Effector memory CD8-positive, alpha-beta T cell (primary cell): ENCODE data around the gene FARP1.

Experiments used
- ATAC-seq: fragments of 150-1000 bp; cut with Tn5 transposase; replicated peaks from 2 replicates; pipeline ENCODE4 v1.10.0; 2021; ENCODE audit warnings: mild to moderate bottlenecking, moderate library complexity
- DNase-seq, 3 experiments: peaks; one replicate each; pipeline ENCODE4 v3.0.0; 2021
- H3K27ac Mint-ChIP-seq, 2 donors: one replicate each; pipeline ENCODE4 v1.8.0; 2022; ENCODE audit warnings: mild to moderate bottlenecking in 2 of 2, mixed read lengths in 2 of 2, moderate library complexity in 2 of 2
- H3K27me3 Mint-ChIP-seq, 2 donors: one replicate each; pipeline ENCODE4 v1.8.0; 2022; ENCODE audit warnings: mixed read lengths in 2 of 2
- H3K36me3 Mint-ChIP-seq: one replicate; pipeline ENCODE4 v1.8.0; 2022; ENCODE audit warnings: mild to moderate bottlenecking, moderate library complexity, mixed read lengths; ENCODE audit not compliant: insufficient read depth
- H3K4me1 Mint-ChIP-seq, 2 donors: one replicate each; pipeline ENCODE4 v1.8.0; 2022; ENCODE audit warnings: low read depth in 2 of 2, mixed read lengths in 2 of 2
- H3K4me3 Mint-ChIP-seq, 2 donors: one replicate each; pipeline ENCODE4 v1.8.0; 2022; ENCODE audit warnings: mild to moderate bottlenecking in 2 of 2, mixed read lengths in 2 of 2, moderate library complexity in 2 of 2
- H3K9me3 Mint-ChIP-seq, 2 donors: one replicate each; pipeline ENCODE4 v1.8.0; 2022; ENCODE audit warnings: mixed read lengths in 2 of 2

Gene FARP1

GRCh38 chr13:98466634-98467236, 323.8 kb downstream of the FARP1 start:
- ATAC-seq: no peak
- peaks cover 50% of the 10 kb centered on the region for H3K36me3 Mint-ChIP-seq
- DNase-seq: no peak

DNA sequence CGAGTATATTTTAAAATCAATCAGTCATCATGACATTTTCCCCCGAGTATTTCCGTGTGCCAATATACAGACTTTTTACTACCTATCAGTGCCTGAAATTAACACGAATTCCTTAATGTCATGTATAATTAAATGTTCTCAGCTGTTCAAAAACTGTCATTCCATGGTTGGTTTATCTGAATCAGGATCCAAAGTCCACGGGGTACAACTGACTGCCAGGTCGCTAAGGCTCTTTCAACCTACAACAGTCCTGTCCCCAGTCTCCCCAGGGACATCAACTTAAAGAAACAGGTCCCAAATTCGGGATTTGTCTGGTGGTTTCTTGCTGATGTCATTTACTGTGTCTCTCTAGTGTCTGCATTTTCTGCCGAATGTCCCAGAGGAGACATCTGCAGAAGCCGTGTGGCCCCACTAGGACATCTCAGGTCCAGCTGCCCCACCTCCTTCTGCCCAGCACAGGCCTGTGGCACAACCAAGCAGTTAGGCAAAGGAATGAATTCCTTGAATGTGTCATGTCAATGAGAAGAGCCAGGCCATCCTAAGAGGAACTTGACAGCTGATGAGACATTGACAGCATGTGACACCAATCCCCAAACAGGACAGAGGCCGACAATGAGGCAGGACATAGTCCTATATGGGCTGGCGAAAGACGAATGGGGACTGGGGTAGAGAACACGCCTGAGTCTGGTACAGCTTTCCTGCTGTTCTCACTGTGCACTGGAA, 324.5 kb downstream of the FARP1 start:
- peak overlapping the region in 1 of 2 donors; percentile 73 for H3K27ac Mint-ChIP-seq

More at GRCh38 chr13:98466634-98467236, 323.8 kb downstream of the FARP1 start:
- peaks cover 19 to 29% of the 10 kb centered on the region in 2 donors for H3K4me1 Mint-ChIP-seq
- H3K9me3 Mint-ChIP-seq: no peaks in the 10 kb centered on the region
- H3K27me3 Mint-ChIP-seq: no peaks in the 10 kb centered on the region
- peak overlapping the region in 1 of 2 donors; percentile 26 for H3K27ac Mint-ChIP-seq
- no peak overlapping the region for H3K4me3 Mint-ChIP-seq

GRCh38 chr13:98468361-98468760, 325.5 kb downstream of the FARP1 start:
- H3K4me3 Mint-ChIP-seq: no peak overlapping the region
- H3K27me3 Mint-ChIP-seq: no peaks in the 10 kb centered on the region
- H3K36me3 Mint-ChIP-seq: peaks cover 34% of the 10 kb centered on the region
- H3K9me3 Mint-ChIP-seq: no peaks in the 10 kb centered on the region
- peak overlapping the region; percentile 35 to 73 for H3K27ac Mint-ChIP-seq
- DNase-seq (no peak), ATAC-seq (no peak)
- peaks cover 24% of the 10 kb centered on the region in 2 donors for H3K4me1 Mint-ChIP-seq

More for the DNA sequence above, 324.5 kb downstream of the FARP1 start:
- DNase-seq (no peak), ATAC-seq (no peak)
- Mint-ChIP-seq H3K36me3 (peaks cover 43% of the 10 kb centered on the region), H3K4me1 (peaks cover 22 to 29% of the 10 kb centered on the region in 2 donors), H3K9me3 (no peaks in the 10 kb centered on the region), H3K27me3 (no peaks in the 10 kb centered on the region), H3K4me3 (no peak overlapping the region)

GRCh38 chr13:98468929-98469328, 326.0 kb downstream of the FARP1 start:
- DNase-seq: no peak
- ATAC-seq: no peak
- Mint-ChIP-seq H3K9me3 (no peaks in the 10 kb centered on the region), H3K27me3 (no peaks in the 10 kb centered on the region), H3K27ac (peak overlapping the region in 1 of 2 donors; percentile 35), H3K36me3 (peaks cover 29% of the 10 kb centered on the region), H3K4me3 (no peak overlapping the region), H3K4me1 (peaks cover 22 to 26% of the 10 kb centered on the region in 2 donors)

DNA sequence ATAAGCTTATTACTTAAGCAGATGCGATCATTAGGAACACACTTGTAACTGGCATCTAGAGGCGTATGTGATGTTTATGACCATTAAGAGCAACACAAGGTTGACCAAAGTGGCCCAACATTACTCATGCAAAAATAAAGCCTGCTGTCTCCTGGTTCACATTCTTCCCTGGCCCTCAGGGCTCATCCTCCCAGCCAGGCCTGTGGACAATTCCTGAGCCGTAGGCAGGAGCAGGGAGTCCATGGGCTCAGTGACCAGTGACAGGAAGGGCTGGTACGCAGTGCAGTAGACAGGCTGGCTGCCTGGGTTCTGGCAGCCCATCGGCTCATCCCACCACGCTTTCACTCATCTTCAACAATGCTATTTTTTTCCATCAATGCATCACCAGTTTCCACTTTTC, 328.0 kb downstream of the FARP1 start:
- no peaks in the 10 kb centered on the region for H3K9me3 Mint-ChIP-seq
- H3K27ac Mint-ChIP-seq: no peak overlapping the region
- DNase-seq: no peak
- no peak for ATAC-seq
- peaks cover 26% of the 10 kb centered on the region for H3K36me3 Mint-ChIP-seq
- H3K4me3 Mint-ChIP-seq: no peak overlapping the region
- peaks cover 17 to 26% of the 10 kb centered on the region in 2 donors for H3K4me1 Mint-ChIP-seq
- no peaks in the 10 kb centered on the region for H3K27me3 Mint-ChIP-seq

DNA sequence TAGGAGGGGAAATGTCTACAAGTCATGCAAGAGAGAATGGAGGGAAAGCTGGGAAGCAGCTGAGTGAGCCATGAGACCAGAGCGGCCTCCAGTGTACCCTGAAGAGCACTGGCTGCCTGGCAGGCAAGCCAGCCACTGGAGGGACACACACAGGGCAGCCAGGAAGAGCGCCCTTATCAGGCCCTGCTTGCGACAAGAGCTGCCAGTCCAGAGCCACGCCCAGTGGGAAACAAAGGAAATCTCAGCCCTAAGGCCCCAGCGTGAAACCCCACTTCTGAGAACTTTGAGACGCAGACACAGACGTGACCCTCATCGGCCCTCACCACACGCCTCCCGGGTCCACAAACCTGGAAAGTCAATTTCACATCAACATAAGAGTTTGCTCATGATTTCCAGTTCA, 329.0 kb downstream of the FARP1 start:
- H3K27ac Mint-ChIP-seq: peak overlapping the region; percentile 92 to 93
- peaks cover 32% of the 10 kb centered on the region for H3K36me3 Mint-ChIP-seq
- no peaks in the 10 kb centered on the region for H3K9me3 Mint-ChIP-seq
- DNase-seq (no peak), ATAC-seq (no peak)
- no peak overlapping the region for H3K4me3 Mint-ChIP-seq
- peaks cover 27 to 36% of the 10 kb centered on the region in 2 donors for H3K4me1 Mint-ChIP-seq
- no peaks in the 10 kb centered on the region for H3K27me3 Mint-ChIP-seq

- peaks cover 38 to 41% of the 10 kb centered on the region in 2 donors for H3K4me1 Mint-ChIP-seq
These were observed 330.4 kb downstream of the FARP1 start for GRCh38 chr13:98473135-98473787.

GRCh38 chr13:98473788-98474144, 330.9 kb downstream of the FARP1 start:
- H3K27me3 Mint-ChIP-seq: no peaks in the 10 kb centered on the region
- peak overlapping the region; percentile 92 to 93 for H3K27ac Mint-ChIP-seq
- no peak for ATAC-seq
- no peak overlapping the region for H3K4me3 Mint-ChIP-seq
- DNase-seq: no peak
- no peaks in the 10 kb centered on the region for H3K9me3 Mint-ChIP-seq
- peaks cover 41% of the 10 kb centered on the region for H3K36me3 Mint-ChIP-seq
- H3K4me1 Mint-ChIP-seq: peaks cover 41 to 45% of the 10 kb centered on the region in 2 donors

More at GRCh38 chr13:98473135-98473787, 330.4 kb downstream of the FARP1 start:
- Mint-ChIP-seq H3K4me3 (no peak overlapping the region), H3K27me3 (no peaks in the 10 kb centered on the region), H3K9me3 (no peaks in the 10 kb centered on the region), H3K27ac (peak overlapping the region; percentile 92 to 93), H3K36me3 (peaks cover 42% of the 10 kb centered on the region)
- DNase-seq (no peak), ATAC-seq (no peak)

DNA sequence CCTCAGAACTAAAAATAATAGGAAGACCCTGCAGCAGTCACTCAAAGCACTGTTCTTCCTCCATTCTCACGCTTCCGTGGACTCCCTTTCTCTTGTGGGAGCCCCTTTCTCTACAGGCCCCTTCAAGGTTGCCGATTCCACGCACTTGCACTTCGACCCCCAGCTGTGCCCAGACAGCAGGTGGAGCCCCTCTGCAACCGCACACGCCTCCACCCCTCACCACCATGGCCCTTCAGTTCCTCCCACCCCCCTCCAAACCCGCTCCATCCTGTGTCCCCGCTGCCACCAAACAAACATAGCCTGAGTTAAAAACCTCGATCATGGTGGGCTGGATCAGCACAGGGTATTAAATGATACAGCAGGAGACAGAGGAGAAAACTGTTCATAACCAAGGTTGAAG, 331.4 kb downstream of the FARP1 start:
- DNase-seq (no peak), ATAC-seq (no peak)
- Mint-ChIP-seq H3K27me3 (no peaks in the 10 kb centered on the region), H3K27ac (peak overlapping the region; percentile 92 to 93), H3K36me3 (peaks cover 38% of the 10 kb centered on the region), H3K4me1 (peaks cover 45 to 47% of the 10 kb centered on the region in 2 donors), H3K9me3 (no peaks in the 10 kb centered on the region), H3K4me3 (no peak overlapping the region)

DNA sequence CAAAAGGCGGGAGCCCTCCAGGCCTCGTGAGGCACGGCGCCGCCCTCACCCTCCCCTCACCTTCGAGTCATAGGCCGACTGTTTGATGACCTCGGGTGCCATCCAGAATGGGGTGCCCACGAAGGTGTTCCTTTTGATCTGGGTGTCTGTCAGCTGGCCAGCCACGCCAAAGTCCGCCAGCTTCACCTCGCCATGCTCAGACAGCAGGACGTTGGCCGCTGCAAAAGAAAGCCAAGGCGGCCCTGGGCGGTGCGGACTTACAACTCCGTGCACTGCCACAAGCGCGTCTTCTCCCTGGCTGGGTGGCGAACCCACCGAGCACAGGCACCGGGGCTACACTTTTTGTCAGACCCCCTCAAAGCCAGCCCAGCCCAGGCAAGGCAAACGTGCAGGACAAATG, 331.9 kb downstream of the FARP1 start:
- H3K27ac Mint-ChIP-seq: peak overlapping the region; percentile 92 to 93
- DNase-seq: no peak
- no peaks in the 10 kb centered on the region for H3K27me3 Mint-ChIP-seq
- no peak overlapping the region for H3K4me3 Mint-ChIP-seq
- no peak for ATAC-seq
- H3K9me3 Mint-ChIP-seq: no peaks in the 10 kb centered on the region
- peaks cover 46 to 51% of the 10 kb centered on the region in 2 donors for H3K4me1 Mint-ChIP-seq
- H3K36me3 Mint-ChIP-seq: peaks cover 34% of the 10 kb centered on the region

DNA sequence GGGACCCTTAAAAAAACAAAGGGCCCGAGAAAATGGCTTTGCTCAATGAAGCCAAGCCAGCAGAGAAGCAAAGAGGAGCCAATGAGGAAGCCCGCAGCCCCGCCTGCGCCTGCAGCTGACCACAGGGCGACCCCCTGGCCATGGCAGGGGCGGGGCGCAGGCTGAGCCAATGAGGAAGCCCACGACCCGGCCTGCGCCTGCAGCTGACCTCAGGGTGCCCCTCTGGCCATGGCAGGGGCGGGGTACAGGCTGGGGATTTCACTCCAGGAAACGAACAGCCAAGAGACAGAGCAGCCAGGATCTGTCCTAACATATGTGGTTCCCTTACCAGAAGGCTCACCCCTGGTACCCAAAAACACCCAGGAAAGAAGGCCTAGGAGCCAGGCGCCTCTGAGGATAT, 332.6 kb downstream of the FARP1 start:
- no peaks in the 10 kb centered on the region for H3K27me3 Mint-ChIP-seq
- H3K36me3 Mint-ChIP-seq: peaks cover 35% of the 10 kb centered on the region
- ATAC-seq (no peak), DNase-seq (no peak)
- peak overlapping the region; percentile 31 to 92 for H3K27ac Mint-ChIP-seq
- H3K4me3 Mint-ChIP-seq: no peak overlapping the region
- H3K9me3 Mint-ChIP-seq: no peaks in the 10 kb centered on the region
- H3K4me1 Mint-ChIP-seq: peaks cover 44 to 54% of the 10 kb centered on the region in 2 donors

GRCh38 chr13:98476106-98476505, 333.2 kb downstream of the FARP1 start:
- H3K36me3 Mint-ChIP-seq: peaks cover 31% of the 10 kb centered on the region
- no peaks in the 10 kb centered on the region for H3K27me3 Mint-ChIP-seq
- DNase-seq (peak in 2 of 3 experiments; percentile 56 to 65), ATAC-seq (peak; percentile 66)
- H3K9me3 Mint-ChIP-seq: no peaks in the 10 kb centered on the region
- H3K4me3 Mint-ChIP-seq: peak overlapping the region; percentile 67 to 76
- H3K27ac Mint-ChIP-seq: peak overlapping the region; percentile 92 to 93
- H3K4me1 Mint-ChIP-seq: peaks cover 48 to 57% of the 10 kb centered on the region in 2 donors

GRCh38 chr13:98476538-98476966, 333.7 kb downstream of the FARP1 start:
- H3K27me3 Mint-ChIP-seq: no peaks in the 10 kb centered on the region
- H3K27ac Mint-ChIP-seq: peak overlapping the region; percentile 92 to 93
- DNase-seq (peak; percentile 78 to 79 (median 78)), ATAC-seq (peak; percentile 92)
- H3K9me3 Mint-ChIP-seq: no peaks in the 10 kb centered on the region
- H3K4me1 Mint-ChIP-seq: peaks cover 51 to 60% of the 10 kb centered on the region in 2 donors
- peaks cover 31% of the 10 kb centered on the region for H3K36me3 Mint-ChIP-seq
- H3K4me3 Mint-ChIP-seq: peak overlapping the region; percentile 67 to 76
